HL-60 (cell line): ENCODE results near the gene CBLN2.

Experiments used
- DNase-seq, 2 experiments: peaks; one replicate each; pipeline ENCODE4 v3.0.0-alpha.2; 2010 to 2020; ENCODE audit warnings: low read depth in 1 of 2, low spot score in 1 of 2
- H3K27ac ChIP-seq: fragments of 250-450 bp; sonication (Bioruptor Pico); replicated peaks from 2 replicates; pipeline ENCODE4 v1.5.1; 2020; ENCODE audit warnings: mild to moderate bottlenecking, moderate library complexity
- H3K27me3 ChIP-seq: fragments of 250-450 bp; sonication (Bioruptor Pico); 2 replicates; pipeline ENCODE4 v1.5.1; 2021; ENCODE audit warnings: mild to moderate bottlenecking, moderate library complexity; ENCODE audit not compliant: insufficient read depth, poor library complexity, severe bottlenecking
- H3K4me3 ChIP-seq: replicated peaks from 2 replicates; pipeline ENCODE4 v1.5.1; 2011; ENCODE audit warnings: mild to moderate bottlenecking, control low read depth, low read length; ENCODE audit not compliant: insufficient read depth
- CTCF ChIP-seq: IDR thresholded peaks from one replicate; pipeline ENCODE4 v1.5.1; 2011; ENCODE audit warnings: low read length, control low read depth, inconsistent platforms; ENCODE audit not compliant: insufficient read depth
- GABPA ChIP-seq: IDR thresholded peaks from 2 replicates; pipeline ENCODE4 v1.6.1; 2012; ENCODE audit warnings: low read depth
- POLR2AphosphoS5 ChIP-seq: IDR thresholded peaks from 2 replicates; pipeline ENCODE4 v1.6.1; 2012; ENCODE audit warnings: low read depth
- SPI1 ChIP-seq: IDR thresholded peaks from 2 replicates; pipeline ENCODE4 v1.6.1; 2012; ENCODE audit warnings: low read depth, mild to moderate bottlenecking, borderline replicate concordance
- TF ChIP-seq, protein P1 (sequence below): IDR thresholded peaks from 2 replicates; pipeline ENCODE4 v1.6.1; 2012; ENCODE audit warnings: low read depth; ENCODE audit not compliant: insufficient replicate concordance

The CBLN2 gene

DNA sequence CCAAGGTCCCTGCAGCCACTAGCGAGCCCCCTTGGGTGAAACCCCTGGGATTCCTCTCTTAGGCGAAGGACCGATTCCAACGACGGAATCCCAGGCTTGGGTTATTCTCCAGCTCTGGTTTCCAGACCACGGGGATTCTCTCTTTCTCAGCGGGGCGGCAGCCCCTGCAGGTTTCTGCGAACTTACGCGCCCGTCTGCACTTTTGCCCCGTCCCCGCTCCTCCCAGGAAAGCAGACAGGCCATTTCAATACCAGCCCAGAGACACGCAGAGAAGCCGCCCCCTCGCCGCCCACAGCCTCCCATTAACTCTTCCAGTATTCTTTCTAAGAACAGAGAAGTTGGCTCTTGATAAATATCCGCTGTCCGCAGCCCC is 1.2 kb downstream of the CBLN2 start:
- no peak for TF ChIP-seq SPI1
- TF ChIP-seq, protein P1, sequence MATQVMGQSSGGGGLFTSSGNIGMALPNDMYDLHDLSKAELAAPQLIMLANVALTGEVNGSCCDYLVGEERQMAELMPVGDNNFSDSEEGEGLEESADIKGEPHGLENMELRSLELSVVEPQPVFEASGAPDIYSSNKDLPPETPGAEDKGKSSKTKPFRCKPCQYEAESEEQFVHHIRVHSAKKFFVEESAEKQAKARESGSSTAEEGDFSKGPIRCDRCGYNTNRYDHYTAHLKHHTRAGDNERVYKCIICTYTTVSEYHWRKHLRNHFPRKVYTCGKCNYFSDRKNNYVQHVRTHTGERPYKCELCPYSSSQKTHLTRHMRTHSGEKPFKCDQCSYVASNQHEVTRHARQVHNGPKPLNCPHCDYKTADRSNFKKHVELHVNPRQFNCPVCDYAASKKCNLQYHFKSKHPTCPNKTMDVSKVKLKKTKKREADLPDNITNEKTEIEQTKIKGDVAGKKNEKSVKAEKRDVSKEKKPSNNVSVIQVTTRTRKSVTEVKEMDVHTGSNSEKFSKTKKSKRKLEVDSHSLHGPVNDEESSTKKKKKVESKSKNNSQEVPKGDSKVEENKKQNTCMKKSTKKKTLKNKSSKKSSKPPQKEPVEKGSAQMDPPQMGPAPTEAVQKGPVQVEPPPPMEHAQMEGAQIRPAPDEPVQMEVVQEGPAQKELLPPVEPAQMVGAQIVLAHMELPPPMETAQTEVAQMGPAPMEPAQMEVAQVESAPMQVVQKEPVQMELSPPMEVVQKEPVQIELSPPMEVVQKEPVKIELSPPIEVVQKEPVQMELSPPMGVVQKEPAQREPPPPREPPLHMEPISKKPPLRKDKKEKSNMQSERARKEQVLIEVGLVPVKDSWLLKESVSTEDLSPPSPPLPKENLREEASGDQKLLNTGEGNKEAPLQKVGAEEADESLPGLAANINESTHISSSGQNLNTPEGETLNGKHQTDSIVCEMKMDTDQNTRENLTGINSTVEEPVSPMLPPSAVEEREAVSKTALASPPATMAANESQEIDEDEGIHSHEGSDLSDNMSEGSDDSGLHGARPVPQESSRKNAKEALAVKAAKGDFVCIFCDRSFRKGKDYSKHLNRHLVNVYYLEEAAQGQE: no peak
- no peak for TF ChIP-seq GABPA
- no peak for TF ChIP-seq POLR2AphosphoS5
- TF ChIP-seq CTCF: no peak
- H3K27me3 ChIP-seq: peaks cover 46% of the 10 kb centered on the region

GRCh38 chr18:72542342-72542741 is 1.8 kb downstream of the CBLN2 start:
- Histone ChIP-seq H3K27ac (no peak overlapping the region), H3K4me3 (no peak overlapping the region), H3K27me3 (peaks cover 46% of the 10 kb centered on the region)
- TF ChIP-seq, protein P1: no peak
- no peak for TF ChIP-seq SPI1
- no peak for TF ChIP-seq POLR2AphosphoS5
- TF ChIP-seq CTCF: no peak
- no peak for DNase-seq

More for the DNA sequence above, 1.2 kb downstream of the CBLN2 start:
- no peak for DNase-seq
- no peak overlapping the region for H3K4me3 ChIP-seq
- H3K27ac ChIP-seq: no peak overlapping the region

DNA sequence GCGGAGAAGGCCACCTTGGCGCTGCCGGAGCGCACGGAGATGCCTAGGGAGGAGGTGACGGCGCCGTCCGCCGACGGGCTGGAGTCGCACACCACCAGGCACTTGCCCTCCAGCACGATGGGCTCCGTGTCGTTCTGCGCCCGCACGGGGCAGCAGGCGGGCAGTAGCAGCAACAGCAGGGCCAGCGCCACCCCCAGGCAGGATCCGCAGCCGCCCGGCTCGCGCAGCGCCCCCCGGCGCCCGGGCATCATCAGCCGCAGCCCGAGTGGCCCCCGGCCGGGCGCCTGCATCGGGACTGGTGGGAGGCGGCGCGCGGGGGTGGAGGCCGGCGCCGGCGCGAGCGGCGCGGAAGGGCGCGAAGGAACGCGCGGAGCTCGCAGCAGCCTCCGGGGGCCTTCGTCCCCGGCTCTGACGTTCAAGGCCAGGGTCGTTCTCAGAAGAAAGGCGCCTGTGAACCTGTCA is 2.2 kb downstream of the CBLN2 start:
- H3K27ac ChIP-seq: no peak overlapping the region
- no peak overlapping the region for H3K4me3 ChIP-seq
- TF ChIP-seq, protein P1: no peak
- TF ChIP-seq GABPA: no peak
- no peak for TF ChIP-seq CTCF
- TF ChIP-seq POLR2AphosphoS5: no peak
- no peak for TF ChIP-seq SPI1
- DNase-seq: no peak
- peaks cover 46% of the 10 kb centered on the region for H3K27me3 ChIP-seq
